Measurements from ENCODE around the gene KIAA0232.
"Not testable (repeated sequence)": the region's sequence is repeated elsewhere in the genome, so short reads cannot be mapped to it uniquely, and the experiment has no call there.

KIAA0232 gene

DNA sequence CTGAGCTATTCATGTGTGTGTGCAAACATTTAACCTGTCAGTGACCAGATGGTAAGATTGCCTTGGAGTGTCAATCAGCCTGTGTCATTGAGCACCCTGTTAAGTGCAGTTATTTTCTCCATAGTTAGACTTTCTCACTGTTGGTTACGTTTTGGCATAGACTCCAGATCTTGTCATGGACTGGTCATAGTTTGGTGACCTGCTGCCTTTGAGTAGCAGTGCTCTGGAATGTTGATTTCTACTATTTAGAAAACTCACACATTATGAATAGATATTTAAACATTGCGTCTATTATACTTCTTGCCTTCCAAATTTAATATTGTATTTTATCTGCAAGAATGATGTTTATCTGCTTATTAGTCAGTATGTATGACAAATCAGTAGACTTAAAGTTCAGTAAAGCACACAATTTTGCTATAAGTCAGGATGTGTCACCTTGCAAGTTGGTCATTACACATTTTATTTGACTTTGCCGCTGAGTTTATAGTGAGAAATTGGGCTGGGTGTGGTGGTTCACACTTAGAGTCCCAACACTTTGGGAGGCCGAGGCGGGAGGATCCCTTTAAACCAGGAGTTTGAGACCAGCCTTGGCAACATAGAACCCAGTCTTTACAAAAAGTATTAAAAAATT lies 42.4 kb downstream of the KIAA0232 start:
- DNase-seq (ENCODE audit: extremely low spot score), result no peak
- TF ChIP-seq, protein P1, sequence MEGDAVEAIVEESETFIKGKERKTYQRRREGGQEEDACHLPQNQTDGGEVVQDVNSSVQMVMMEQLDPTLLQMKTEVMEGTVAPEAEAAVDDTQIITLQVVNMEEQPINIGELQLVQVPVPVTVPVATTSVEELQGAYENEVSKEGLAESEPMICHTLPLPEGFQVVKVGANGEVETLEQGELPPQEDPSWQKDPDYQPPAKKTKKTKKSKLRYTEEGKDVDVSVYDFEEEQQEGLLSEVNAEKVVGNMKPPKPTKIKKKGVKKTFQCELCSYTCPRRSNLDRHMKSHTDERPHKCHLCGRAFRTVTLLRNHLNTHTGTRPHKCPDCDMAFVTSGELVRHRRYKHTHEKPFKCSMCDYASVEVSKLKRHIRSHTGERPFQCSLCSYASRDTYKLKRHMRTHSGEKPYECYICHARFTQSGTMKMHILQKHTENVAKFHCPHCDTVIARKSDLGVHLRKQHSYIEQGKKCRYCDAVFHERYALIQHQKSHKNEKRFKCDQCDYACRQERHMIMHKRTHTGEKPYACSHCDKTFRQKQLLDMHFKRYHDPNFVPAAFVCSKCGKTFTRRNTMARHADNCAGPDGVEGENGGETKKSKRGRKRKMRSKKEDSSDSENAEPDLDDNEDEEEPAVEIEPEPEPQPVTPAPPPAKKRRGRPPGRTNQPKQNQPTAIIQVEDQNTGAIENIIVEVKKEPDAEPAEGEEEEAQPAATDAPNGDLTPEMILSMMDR (IDR thresholded peaks at IDR 0.05; ENCODE audit: control extremely low read depth, extremely low read depth, low read depth, missing control alignments), result no peak
- CTCF ChIA-PET, result interaction anchor here (3.0 kb wide), 1 partner anchor 49 kb away, joined by 9 read pairs; no protein-coding TSS in a partner anchor

DNA sequence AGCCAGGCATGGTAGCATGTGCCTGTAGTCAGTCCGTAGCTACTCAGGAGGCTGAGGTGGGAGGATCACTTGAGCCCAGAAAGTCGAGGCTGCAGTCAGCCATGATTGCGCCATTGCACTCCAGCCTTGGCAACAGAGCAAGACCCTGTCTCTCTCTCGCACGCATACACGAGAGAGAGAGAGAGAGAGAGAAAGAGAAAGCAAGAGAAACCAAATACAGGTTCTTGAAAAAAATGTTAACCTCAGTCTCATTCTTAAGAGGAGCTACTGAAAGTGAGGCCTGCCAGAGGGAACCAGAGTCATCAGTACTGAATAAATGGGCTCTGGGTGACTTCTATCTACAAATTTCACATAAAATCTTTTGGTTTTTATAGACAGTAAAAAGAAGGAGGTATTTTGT lies 42.9 kb downstream of the KIAA0232 start:
- POLR2A ChIA-PET, result no interaction called here
- TF ChIP-seq, protein P1 (IDR thresholded peaks at IDR 0.05; ENCODE audit: control extremely low read depth, extremely low read depth, low read depth, missing control alignments), result no peak
- CTCF ChIA-PET, result interaction anchor here (1.0 to 3.0 kb wide), 4 partner anchors 13 to 246 kb away, joined by 3 to 9 read pairs (median 4); no protein-coding TSS in a partner anchor
- DNase-seq (ENCODE audit: extremely low spot score), result no peak

More for the DNA sequence above, 42.4 kb downstream of the KIAA0232 start:
- POLR2A ChIA-PET, result no interaction called here

DNA sequence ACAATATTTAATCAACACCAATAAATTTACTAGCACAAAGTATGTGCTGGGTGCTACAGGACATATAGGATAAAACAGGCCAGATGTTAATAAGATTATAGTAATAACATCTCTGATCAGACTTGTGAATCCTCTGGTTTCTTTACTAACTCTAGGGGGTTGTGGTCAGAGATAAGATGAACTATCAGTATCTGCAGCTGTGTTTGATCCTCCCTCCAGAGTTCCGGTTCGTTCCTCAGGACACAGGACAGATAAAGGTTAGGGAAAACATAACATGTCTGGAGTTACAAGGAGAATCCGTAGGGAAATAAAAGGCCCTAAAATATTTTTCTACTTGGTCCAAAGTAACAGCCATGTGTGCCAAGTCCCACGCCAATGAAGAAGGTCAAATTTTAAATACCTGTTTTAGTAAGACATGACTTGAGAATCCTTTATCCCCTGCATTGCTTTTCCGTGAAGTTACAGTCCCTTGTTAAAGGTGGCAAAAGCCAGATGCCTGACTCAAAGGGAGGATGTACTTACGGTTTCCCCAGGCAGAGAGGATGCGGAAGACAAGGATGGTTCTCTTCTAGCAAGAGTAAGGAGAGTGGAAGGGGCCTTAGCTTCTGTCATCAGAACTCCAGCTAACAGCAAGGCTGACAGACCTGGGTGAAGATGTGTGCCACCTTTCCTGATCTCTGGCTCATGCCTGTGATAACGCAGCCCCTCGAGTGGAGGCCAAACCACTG lies 44.4 kb downstream of the KIAA0232 start:
- POLR2A ChIA-PET, result interaction anchor here (0.7 kb wide), 1 partner anchor 140 kb away, joined by 6 read pairs; no protein-coding TSS in a partner anchor
- CTCF ChIA-PET, result interaction anchor here (0.9 to 3.0 kb wide), 4 partner anchors 12 to 47 kb away, joined by 3 to 9 read pairs (median 4); no protein-coding TSS in a partner anchor
- TF ChIP-seq, protein P1 (IDR thresholded peaks at IDR 0.05; ENCODE audit: control extremely low read depth, extremely low read depth, low read depth, missing control alignments), result no peak
- no peak for DNase-seq (ENCODE audit: extremely low spot score)

DNA sequence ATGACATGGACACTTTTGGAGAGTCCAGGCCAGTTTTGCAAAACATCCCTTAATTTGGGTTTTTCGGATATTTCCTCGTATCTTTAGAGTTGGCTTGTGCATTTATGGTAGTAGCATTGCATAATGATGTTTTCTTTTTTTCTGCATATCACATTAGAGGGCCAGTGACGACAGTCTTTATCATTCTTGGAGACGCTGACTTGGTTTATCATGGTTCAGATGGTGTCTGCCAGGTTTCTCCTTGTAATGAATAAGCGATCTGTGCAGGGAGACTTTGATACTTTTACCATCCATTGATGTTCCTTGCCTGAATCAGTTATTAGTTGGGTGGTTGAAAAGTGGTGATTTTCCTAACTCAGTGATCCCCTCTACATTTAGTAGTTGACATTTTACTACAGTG lies 46.6 kb downstream of the KIAA0232 start:
- ChIA-PET CTCF (interaction anchor here (1.3 to 2.2 kb wide), 6 partner anchors 9 to 45 kb away, joined by 3 to 11 read pairs (median 6); no protein-coding TSS in a partner anchor), POLR2A (no interaction called here)
- TF ChIP-seq, protein P1 (IDR thresholded peaks at IDR 0.05; ENCODE audit: control extremely low read depth, extremely low read depth, low read depth, missing control alignments), result no peak
- DNase-seq (ENCODE audit: extremely low spot score), result no peak

DNA sequence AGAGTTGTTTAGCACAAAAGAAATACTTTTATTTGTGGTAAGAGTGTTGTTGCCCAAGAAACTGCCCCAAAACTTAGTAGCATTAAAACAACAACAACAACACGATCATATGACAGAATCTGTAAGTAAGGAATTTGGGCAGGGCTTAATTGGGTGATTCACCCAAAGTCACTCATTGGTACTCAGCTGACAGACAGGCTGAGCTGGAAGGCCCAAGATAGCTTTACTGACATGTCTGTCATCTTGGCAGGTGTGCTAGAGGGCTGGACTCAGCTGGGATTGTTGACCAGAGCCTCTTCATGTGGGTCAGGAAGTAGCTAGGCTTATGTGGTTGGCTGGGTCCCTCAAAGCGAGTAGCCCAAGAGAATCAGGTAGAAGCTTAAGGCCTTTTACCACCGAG lies 52.3 kb downstream of the KIAA0232 start:
- no peak for DNase-seq (ENCODE audit: extremely low spot score)
- CTCF ChIA-PET, result interaction anchor here (1.1 kb wide), 2 partner anchors 33 to 39 kb away, joined by 3 to 5 read pairs; no protein-coding TSS in a partner anchor
- POLR2A ChIA-PET, result no interaction called here
- TF ChIP-seq, protein P1 (IDR thresholded peaks at IDR 0.05; ENCODE audit: control extremely low read depth, extremely low read depth, low read depth, missing control alignments), result no peak

DNA sequence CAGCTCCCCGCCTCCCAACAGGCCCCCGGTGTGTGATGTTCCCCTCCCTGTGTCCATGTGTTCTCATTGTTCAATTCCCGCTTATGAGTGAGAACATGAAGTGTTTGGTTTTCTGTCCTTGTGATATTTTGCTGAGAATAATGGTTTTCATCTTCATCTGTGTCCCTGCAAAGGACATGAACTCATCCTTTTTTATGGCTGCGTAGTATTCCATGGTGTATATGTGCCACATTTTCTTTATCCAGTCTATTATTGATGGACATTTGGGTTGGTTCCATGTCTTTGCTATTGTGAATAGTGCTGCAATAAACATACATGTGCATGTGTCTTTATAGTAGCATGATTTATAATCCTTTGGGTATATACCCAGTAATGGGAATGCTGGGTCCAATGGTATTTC lies 53.1 kb downstream of the KIAA0232 start:
- POLR2A ChIA-PET; DNase-seq (ENCODE audit: extremely low spot score): not testable (repeated sequence)
- CTCF ChIA-PET, result interaction anchor here (1.1 kb wide), 2 partner anchors 33 to 38 kb away, joined by 3 to 5 read pairs; no protein-coding TSS in a partner anchor

DNA sequence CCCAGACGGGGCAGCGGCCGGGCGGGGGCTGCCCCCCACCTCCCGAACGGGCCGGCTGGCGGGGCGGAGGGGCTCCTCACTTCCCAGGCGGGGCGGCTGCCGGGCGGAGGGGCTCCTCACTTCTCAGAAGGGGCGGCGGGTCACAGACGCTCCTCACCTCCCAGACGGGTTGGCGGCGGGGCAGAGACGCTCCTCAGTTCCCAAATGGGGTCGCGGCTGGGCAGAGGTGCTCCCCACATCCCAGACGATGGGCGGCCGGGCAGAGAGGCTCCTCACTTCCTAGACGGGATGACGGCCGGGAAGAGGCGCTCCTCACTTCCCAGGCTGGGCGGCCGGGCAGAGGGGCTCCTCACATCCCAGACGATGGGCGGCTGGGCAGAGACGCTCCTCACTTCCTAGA lies 54.6 kb downstream of the KIAA0232 start:
- POLR2A ChIA-PET; CTCF ChIA-PET; DNase-seq (ENCODE audit: extremely low spot score): not testable (repeated sequence)

Data from GM10248 (cell line).